CMK (cell line): ENCODE results near the gene PHOSPHO1.

Experiments
- DNase-seq: peaks from one replicate; pipeline ENCODE4 v3.0.0-alpha.2; 2010; ENCODE audit warnings: low read depth

The PHOSPHO1 gene

DNA sequence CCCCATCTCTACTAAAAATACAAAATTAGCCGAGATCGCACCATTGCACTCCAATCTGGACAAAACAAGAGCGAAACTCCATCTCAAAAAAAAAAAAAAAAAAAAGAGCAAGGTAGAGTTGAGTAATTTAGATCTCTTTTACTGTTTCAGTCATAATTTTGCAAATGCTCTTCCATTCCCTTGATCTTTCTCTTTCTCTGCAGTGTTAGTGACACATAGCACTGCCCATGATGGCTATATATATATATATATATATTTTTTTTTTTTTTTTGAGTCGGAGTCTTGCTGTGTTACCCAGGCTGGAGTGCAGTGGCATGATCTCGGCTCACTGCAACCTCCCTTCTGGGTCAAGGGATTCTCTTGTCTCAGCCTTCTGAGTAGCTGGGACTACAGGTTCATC, 12.2 kb upstream of the PHOSPHO1 start:
- DNase-seq, result no peak

DNA sequence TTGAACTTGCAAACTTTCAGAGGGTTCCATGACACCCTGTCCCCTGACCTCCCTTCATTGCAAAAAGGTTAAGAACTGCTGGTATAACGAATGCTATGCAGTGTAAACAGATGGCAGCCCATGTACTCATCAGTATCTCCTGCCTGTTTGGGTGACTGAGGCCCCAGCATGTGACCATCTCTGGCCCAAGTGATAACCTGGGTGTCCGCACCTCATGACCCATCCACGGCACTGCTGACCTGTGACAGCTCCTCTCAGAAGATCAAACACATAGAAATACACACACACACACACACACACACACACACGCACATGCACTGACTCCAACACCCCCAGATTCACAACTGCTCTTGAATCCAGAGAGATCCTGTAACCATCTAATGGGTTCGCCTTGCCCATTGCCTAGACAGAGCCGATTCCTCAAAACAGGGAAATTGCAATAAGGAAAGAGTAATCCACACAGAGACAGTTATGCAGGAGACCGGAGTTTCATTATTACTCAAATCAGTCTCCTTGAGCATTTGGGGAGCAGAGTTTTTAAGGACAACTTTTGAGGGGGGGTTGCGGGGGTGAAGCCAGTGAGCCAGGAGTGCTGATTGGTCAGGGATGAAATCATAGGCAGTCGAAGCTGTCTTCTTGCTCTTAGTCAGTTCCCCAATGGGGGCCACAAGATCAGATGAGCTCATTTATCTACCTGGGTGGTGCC, 11.3 kb upstream of the PHOSPHO1 start:
- DNase-seq, result no peak

DNA sequence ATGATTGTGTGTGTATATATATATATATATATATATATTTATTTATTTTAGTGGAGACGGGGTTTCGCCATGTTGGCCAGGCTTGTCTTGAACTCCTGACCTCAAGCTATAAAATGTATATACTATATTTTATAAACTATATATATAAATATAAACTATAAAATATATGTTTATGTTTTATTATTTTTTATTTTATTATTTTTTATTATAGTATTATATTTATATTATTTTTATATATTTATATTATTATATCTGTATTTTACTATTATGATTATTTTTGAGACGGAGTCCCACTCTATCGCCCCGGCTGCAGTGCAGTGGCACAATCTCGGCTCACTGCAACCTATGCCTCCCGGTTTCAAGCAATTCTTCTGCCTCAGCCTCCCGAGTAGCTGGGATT, 10.5 kb upstream of the PHOSPHO1 start:
- DNase-seq, result no peak

DNA sequence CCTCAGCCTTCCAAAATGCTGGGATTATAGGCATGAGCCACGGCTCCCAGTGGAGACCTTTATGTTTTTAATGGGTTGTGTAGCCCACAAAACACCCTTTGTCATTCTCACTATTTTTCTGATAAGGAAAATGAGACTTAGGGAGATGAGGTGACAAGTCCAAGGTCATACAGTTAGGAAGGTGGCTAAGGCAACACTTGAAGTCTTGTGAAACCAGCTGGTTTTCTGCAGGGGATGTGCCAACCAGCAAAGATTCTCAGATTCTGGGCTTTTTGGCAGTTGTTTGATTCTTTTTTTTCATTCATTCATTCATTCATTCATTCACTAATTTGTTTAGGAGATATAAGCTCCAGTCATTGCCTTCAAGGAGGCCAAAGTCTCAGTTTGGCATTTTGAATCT, 10.0 kb upstream of the PHOSPHO1 start:
- DNase-seq, result no peak

DNA sequence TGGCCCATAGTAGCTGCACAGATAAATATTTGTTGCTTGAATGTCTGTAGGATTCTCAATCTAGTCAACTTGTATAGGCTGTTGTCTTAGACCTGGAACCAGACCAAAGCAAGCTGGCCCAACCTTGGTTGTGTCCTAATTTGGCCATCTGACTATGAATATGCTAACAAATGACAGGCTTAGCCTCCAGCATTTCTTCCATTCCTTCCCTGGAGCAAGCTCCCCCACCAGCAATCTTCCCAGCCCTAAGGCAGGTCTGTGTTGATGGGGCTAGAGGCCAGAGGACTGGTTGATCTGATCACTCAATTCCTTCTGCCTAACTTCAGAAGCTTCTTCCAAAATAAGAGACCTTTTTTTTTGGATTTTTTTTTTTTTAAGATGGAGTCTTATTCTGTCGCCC, 9.4 kb upstream of the PHOSPHO1 start:
- no peak for DNase-seq

DNA sequence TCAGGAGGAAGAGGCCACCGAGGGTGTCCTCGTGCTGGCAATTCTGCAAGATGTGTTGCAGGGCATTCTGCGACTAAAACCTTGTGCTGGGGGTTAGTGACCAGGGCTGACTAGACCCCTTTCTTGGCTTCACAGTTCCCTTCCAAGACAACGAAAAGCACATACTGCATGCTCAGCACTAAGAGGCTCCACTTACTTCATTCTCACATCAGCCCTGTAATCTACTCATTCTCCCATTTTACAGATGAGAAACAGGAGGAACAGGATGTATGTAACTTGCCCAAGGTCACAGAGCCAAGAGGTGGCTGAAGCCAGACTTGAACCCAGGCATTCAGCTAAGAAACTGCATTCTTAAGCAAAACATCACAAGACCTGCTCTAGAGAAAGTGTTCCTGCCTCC, 5.3 kb upstream of the PHOSPHO1 start:
- no peak for DNase-seq

DNA sequence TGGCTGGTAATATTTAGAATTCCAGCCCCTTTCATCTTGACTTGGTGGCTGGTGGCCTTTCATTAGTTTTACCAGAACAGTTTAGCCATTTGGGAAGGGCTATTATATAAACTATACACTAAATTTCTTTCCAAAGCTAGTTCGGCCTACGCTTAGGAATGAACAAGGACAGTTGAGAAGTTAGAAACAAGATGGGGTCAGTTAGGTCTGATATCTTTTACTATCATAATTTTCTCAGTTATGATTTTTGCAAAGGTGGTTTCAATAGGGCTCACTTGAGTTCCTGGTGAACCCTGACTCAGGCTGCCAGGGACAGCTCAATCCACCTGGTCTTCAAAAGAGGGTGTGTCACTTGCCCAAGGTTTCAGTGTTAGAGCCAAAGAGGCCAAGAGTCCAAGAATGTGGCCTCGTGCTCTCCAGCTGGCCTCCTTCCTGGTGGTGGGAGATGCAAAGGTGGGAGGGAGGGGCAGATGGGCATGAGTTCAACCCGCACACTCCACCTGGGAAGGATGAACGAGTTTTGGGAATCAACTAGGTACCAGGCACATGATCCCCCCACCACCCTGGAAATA, 4.0 kb upstream of the PHOSPHO1 start:
- no peak for DNase-seq

DNA sequence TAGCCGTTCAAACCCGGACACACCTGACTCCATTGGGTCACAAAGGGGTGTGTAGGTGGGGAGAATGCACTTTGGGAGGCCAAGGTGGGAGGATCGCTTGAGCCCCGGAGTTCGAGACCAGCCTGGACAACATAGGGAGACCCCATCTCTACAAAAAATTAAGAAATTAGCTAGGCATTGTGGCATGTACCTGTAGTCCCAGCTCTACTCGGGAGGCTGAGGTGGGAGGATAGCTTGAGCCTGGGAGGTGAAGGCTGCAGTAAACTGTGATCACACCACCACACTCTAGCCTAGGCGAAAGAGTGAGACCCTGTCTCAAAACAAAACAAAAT, 942 bp upstream of the PHOSPHO1 start:
- no peak for DNase-seq

DNA sequence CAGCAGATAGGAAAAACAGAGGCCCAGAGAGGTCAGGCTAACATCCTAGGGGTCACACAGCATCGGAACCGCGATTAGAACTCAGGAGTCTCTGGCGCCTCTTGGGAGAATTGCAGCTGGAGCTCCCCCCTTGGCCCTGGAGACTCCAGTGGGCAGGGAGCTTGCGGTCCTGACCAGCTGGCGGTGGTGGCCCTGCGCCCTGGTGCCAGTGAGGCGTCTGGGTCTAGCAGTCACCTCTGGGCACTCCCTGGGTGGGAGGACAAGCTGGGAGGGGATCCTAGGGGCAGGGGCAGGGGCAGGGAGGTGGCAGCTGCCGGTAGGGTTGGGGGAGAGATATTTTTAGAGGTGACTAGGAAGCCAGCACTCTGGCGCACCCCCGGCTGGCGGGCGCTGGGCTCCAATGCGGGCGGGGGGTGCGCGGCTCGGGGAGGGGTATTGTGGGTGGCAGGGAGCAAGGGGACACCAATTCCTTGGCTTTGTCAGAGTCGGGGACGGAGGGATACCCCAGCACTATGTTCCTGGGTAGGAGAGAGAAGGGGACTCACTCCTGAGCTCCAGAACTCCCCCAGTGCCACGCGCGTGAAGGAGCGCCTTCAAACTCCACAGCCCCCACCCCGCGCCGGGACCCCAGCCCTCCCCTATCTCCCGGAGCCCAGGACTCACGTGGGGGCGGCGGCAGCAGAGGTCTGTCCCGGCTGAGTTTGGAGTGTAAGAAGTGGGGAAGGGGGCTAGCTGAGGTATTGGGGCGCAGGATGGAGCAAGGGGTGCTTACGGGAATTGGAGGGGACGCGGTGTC, 584 bp downstream of the PHOSPHO1 start:
- no peak for DNase-seq

DNA sequence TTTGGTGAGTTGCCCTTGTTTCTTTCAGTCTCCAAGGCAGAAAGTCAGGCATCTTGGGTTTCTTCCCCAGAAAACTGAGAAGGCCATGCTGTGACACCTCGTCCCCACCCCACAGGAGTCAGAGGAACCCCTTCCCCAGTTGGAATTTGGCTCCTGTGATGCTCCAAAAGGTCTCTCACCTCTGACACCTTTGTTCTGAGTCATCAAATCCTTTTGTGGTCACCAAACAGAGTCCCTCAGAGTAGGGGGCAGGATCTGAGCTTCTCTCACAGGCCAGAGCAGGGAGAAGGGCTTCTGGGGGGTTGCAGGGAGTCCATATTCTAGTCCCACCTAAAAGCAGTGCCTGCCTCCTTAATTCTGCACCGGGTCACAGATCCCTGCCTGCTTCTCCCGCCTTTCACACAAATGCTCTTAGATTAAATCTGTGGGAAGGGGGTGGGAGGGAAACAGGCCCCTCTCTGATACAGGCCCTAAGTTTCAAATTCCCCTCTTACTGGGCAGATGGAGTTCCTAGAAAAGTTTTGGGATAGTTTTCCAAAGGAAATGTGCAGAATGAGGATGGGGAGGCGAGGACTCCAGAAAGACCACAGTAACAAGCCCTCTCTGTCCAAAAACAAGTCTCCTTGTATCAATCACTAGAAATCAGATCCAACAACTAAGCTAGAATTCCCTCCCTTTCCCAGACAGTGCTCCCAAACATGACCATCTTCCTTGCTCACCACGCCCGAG, 1.3 kb downstream of the PHOSPHO1 start:
- no peak for DNase-seq

DNA sequence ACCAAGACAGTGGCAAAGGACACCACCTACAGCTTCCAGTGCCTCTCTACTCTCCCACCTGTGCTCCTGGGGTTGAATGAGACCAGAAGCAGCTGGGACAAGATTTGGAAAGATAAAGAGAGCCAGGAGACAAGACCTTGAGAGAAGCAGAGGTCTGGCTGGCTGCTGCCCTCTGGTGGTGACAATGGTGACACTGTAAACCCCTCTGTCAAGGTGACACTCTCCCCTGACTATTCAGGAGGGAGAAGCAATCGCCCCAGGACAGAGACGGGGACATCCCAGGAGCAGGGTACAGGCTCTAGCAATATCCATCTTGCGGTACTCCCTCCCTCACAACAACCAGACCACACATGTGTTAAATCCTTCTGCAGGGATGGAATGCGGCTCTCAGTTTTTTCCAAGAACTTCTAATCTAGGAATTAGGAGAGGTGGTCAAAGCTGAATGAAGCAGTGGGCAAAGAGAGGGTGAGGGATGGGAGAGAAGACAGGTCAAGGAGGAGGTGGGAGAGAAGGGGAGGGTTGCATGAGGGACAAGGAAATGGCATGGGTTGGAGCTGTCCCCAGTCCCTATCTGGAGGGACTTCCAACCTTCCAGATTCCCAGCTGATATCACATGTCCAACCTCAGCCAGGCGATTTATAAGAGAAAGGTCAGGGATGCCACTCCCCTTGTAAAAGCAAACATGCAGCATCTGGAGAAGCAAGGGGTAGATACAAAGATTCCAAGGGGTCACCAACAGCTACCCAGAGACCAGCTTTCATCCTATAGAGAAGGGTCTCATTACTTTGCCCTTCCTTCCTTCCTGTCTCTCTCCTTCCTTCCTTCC, 2.9 kb downstream of the PHOSPHO1 start:
- DNase-seq, result peak; percentile 67

DNA sequence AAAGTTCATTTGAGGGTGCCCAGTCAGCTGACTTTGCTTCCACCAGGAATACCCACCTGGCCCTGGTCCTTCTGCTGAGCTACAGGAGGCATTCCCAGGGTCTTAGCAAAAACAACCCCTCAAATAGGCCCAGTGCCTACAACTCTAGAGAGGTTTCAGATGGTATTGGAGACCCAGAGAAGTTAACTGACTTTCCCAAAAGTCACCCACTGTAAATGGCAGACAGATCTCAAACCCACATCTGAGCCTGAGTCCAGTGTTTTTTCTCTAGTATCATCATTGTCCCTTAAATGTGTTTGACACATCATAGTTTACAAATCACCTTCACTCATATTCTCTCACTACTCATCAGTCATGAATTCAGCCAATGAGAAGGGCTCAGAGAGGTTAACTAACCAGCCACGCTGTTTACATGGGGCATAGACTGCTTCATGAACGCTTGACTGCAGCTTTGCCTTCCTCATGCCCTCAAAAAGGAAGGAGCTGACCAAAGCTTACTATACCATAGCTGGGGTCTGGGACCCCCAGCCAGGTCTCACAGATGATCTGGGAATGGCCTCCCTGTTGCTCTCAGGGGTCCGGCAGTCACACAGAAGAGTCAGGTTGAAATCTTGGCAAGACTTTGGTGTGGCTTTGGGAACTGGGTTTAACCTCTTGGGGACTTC, 3.7 kb downstream of the PHOSPHO1 start:
- no peak for DNase-seq

DNA sequence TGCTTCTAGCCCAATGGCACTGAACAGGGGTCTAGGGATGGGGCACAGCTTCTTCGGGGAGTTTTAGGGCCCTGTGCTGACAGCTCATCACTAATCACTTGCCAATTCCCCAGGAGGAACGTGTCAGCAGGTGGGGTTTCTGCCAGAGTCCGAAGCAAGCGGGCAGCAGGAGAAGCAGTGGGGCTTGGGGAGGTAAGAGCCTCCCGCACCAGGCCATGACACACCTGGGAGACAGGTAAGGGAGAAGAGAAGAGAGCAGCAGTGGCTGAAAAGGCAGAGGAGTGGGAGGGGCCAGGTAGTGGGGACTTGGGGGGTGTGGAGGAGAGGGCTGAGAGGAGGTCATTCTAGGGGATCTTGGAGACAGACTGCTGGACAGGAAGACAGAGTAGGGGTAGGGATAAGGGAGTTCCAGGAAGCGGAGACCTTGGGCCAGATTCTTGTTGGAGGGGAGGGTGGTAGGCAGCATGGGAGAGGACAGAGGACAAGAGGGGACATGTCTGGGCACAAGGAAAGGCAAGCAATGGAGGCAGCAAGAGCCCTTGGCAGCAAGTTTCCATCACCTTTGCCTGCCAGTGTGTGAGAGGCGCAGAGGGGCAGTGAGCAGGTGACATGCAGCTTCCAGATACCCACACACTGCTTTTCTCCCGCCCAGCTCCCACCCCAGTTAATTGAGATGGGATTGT, 4.9 kb downstream of the PHOSPHO1 start:
- DNase-seq, result no peak

DNA sequence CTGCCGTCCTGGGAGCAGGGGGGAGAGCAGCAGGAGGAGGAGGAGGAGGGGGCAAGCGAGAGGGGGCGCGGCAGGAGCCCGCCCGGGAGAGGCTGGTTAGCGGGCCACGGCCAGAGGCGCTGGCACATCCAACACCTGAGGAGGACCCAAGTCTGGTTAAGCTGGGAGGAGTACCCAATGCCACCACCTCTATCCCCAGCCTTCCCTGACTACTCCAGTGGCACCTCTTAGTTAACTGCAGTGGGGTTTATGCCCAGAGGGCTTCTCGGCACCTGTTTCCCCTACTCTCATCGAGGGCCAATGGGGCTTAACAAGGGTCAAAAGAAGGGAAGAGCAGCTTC, 5.6 kb downstream of the PHOSPHO1 start:
- no peak for DNase-seq

DNA sequence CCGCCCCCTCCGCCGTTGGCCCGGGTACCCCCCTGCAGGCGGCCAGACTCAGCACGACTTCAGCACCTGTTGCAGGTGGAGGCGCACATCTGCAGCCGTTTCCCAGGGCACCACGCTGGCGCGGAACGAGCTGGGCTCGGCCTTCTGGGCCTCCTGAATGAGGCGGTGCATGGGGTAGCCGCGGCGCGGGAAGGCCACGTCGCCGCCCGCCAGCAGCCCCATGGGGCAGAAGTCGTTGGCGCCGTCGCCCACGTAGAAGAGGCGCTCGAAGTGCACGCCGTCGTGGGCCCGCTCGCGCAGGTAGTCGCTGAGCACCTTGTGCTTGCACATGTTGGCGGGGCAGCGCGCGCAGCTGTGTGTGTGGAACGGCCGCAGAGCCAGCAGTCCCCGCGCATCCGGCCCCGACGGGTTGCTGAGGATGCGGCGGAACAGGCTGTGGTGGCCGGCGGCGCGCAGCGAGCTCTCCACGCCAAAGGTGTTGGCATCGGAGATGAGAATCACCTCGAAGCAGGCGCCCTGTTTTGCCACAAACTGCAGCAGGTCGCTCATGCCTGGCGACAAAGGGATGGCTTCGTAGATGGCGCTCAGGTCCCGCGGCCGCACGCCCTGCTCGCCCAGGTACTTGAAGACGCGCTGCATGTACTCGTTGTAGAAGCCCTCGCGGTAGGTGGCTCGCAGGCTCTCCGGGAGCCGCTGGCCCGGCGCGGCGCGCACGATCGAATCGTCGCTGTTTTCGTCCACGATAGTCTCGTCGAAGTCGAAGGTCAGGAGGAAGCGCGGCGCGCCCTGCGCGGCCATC, 6.2 kb downstream of the PHOSPHO1 start:
- DNase-seq, result no peak

DNA sequence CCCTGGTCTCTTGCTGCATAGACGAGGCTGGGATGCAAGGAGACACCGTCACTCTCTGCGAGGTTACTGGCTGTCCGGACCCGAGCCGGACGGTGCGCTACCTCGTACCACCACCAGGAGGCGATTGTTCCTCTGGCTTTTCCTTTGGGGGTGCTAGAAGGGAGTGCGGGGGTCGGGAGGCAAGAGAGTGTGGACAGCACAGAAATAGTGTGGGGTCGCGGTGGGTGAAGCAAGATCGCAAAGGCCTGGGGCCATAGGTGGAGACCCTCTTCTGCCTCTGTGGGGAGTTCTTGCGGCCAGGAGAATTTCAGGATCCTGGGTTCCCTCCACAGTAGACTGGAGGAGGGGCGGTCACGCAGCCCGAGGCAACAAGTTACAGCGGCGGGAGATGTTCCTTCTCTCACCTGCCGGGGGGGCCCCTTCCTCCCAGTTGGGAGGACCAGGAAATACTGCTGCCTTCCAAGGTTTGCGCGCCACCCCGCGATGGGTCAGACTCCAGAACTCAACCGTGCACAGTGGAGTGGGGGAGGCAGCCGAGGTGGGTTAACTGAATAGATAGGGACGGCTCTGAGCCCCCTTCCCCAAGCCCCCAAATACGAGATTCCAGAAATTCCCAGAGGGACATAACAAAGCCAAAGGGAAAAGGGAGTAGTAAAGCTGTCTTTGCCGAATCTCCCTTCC, 6.9 kb downstream of the PHOSPHO1 start:
- DNase-seq, result no peak

DNA sequence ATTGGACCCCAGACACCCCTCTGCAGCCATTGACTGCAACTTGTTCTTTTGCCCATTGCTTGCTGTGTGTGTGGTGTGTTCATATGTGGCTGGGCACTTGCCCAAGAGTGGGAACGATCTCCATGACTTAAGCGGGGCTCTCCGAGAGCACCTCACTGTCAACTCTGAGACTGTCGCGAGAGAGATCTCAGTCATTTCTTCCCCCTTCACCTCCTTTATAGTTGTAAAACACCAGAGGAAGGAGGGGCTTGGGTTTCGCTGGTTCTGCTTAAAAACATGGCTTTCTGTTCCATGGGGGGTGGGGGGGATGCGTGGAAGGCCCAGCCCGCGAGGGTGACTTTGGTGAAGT, 7.4 kb downstream of the PHOSPHO1 start:
- no peak for DNase-seq

DNA sequence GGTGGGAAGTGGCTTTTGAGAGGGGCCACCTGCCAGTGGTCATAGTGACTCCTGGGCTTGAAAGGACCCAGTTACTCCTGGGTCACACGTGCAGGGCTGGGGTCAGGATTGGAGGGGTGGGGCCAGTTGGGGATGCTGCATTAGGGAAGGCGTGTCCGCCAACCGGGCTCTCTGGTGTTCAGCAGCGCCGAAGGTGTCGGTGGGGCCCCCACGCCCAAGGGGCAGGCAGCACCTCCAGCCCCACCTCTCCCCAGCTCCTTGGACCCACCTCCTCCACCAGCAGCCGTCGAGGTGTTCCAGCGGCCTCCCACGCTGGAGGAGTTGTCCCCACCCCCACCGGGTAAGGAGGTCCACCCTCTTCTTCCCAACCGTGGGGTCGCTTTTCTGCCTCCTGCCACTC, 10.6 kb downstream of the PHOSPHO1 start:
- DNase-seq, result no peak
